HFF-Myc (cell line): ENCODE data around the gene ADAMTS13.

Experiments
- DNase-seq: peaks from one replicate; pipeline ENCODE4 v3.0.0-alpha.2; 2011; ENCODE audit warnings: low read depth; ENCODE audit errors: extremely low read depth
- H3K4me3 ChIP-seq: replicated peaks from 2 replicates; pipeline ENCODE4 v1.5.1; 2011; ENCODE audit warnings: low read depth, mild to moderate bottlenecking, control low read depth, low read length
- CTCF ChIP-seq: IDR thresholded peaks from 2 replicates; pipeline ENCODE4 v1.5.1; 2012; ENCODE audit warnings: mild to moderate bottlenecking, low read depth, low read length, control low read depth; ENCODE audit errors: missing control alignments

Gene ADAMTS13

GRCh38 chr9:133478851-133479711 lies 56.9 kb downstream of the ADAMTS13 start, which contains the start of gene SLC2A6:
Gene SLC2A6 (minus strand): TSS chr9:133479099. CDS start chr9:133479059, 40 bp downstream.
- H3K4me3 ChIP-seq, result peak within 1 kb of the TSS; percentile 58
- no peak for TF ChIP-seq CTCF
- DNase-seq, result peak; percentile 31

- DNase-seq, result no peak
- no peak overlapping the region for H3K4me3 ChIP-seq
- no peak for TF ChIP-seq CTCF
Observed at GRCh38 chr9:133483611-133484010, 61.4 kb downstream of the ADAMTS13 start.

- H3K4me3 ChIP-seq, result no peak overlapping the region
- no peak for TF ChIP-seq CTCF
- no peak for DNase-seq
Observed at GRCh38 chr9:133484671-133485437, 62.7 kb downstream of the ADAMTS13 start.

GRCh38 chr9:133485531-133486260 lies 63.5 kb downstream of the ADAMTS13 start:
- H3K4me3 ChIP-seq, result no peak overlapping the region
- DNase-seq, result no peak
- TF ChIP-seq CTCF, result no peak

- no peak for DNase-seq
Observed at GRCh38 chr9:133487331-133487725, 65.2 kb downstream of the ADAMTS13 start.

More at GRCh38 chr9:133487331-133487725, 65.2 kb downstream of the ADAMTS13 start:
- no peak overlapping the region for H3K4me3 ChIP-seq
- TF ChIP-seq CTCF, result no peak
